Measurements from ENCODE around the gene IQGAP3. TPM values are rescaled to one million over a fixed set of nuclear protein-coding genes. Genes with fewer than 3 reads are reported as not detected.

The IQGAP3 gene
- total and polyA plus RNA-seq, 9 donors, result 0.05 to 1.2 (median 0.30) TPM; not detected in 1

DNA sequence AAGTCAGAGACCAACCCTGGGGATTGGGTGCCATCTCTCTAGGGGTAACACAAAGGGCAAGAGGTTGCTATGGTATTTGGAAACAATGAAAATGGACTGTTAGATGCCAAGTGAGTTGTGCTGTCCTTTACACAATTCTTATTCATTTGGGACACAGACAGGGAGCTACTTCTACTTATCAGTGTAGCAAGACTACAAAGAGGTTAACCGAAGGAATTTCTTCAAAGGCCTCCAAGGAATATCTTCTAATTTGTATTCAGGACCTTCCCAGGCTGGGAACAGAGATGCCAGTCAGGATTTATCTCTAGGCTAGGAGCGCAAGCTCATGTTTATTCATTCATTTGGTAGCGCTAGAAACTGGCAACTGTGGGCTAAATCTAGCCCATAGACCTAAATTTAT, 21.8 kb upstream of the IQGAP3 start:
- intact Hi-C loops (cut with DNase I), result loop anchor here in 1 of 4 donors (5.0 kb wide), 1 partner anchor 137 kb away; no protein-coding TSS in a partner anchor
- no peaks in the 10 kb centered on the region for H3K9me3 ChIP-seq
- DNase-seq, result no peak
- no peaks in the 10 kb centered on the region for H3K4me1 ChIP-seq (ENCODE audit: insufficient read depth)
- no peaks in the 10 kb centered on the region for H3K27me3 ChIP-seq
- H3K4me3 ChIP-seq, result no peak overlapping the region
- no peak overlapping the region for H3K27ac ChIP-seq
- TF ChIP-seq POLR2A (IDR thresholded peaks at IDR 0.05) (no peak), EP300 (IDR thresholded peaks at IDR 0.05) (no peak)
- TF ChIP-seq, protein P1, sequence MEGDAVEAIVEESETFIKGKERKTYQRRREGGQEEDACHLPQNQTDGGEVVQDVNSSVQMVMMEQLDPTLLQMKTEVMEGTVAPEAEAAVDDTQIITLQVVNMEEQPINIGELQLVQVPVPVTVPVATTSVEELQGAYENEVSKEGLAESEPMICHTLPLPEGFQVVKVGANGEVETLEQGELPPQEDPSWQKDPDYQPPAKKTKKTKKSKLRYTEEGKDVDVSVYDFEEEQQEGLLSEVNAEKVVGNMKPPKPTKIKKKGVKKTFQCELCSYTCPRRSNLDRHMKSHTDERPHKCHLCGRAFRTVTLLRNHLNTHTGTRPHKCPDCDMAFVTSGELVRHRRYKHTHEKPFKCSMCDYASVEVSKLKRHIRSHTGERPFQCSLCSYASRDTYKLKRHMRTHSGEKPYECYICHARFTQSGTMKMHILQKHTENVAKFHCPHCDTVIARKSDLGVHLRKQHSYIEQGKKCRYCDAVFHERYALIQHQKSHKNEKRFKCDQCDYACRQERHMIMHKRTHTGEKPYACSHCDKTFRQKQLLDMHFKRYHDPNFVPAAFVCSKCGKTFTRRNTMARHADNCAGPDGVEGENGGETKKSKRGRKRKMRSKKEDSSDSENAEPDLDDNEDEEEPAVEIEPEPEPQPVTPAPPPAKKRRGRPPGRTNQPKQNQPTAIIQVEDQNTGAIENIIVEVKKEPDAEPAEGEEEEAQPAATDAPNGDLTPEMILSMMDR (IDR thresholded peaks at IDR 0.05), result no peak
- 49 to 62% (median 54%) methylated on average over 3 of the region's 3 CpGs for WGBS, 3 donors
- H3K36me3 ChIP-seq, result no peaks in the 10 kb centered on the region

DNA sequence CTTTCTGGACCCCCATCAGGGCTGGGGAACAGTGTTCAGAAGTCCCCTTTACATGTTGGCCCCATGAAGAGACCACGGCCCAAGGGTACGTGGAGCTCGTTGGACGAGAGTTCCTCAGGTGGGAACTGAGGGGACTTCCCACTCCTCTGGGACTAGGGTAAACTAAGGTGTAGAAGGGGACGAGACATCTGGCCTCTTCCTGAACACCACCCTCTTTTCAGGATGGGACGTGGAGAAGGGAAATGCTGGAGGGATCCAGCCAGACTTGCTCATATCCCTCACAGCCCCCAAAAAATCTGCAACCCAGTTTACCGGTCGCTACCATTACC, 21.3 kb upstream of the IQGAP3 start:
- H3K4me3 ChIP-seq, result no peak overlapping the region
- no peaks in the 10 kb centered on the region for H3K36me3 ChIP-seq
- TF ChIP-seq POLR2A (IDR thresholded peaks at IDR 0.05) (no peak), EP300 (IDR thresholded peaks at IDR 0.05) (no peak)
- TF ChIP-seq, protein P1 (IDR thresholded peaks at IDR 0.05), result no peak
- WGBS, 3 donors, result 85 to 88% (median 87%) methylated on average over 8 of the region's 8 CpGs
- intact Hi-C loops (cut with DNase I), result loop anchor here in 1 of 4 donors (5.0 kb wide), 1 partner anchor 136 kb away; no protein-coding TSS in a partner anchor
- H3K9me3 ChIP-seq, result no peaks in the 10 kb centered on the region
- DNase-seq, result no peak
- H3K27ac ChIP-seq, result no peak overlapping the region
- H3K27me3 ChIP-seq, result no peaks in the 10 kb centered on the region
- no peaks in the 10 kb centered on the region for H3K4me1 ChIP-seq (ENCODE audit: insufficient read depth)

DNA sequence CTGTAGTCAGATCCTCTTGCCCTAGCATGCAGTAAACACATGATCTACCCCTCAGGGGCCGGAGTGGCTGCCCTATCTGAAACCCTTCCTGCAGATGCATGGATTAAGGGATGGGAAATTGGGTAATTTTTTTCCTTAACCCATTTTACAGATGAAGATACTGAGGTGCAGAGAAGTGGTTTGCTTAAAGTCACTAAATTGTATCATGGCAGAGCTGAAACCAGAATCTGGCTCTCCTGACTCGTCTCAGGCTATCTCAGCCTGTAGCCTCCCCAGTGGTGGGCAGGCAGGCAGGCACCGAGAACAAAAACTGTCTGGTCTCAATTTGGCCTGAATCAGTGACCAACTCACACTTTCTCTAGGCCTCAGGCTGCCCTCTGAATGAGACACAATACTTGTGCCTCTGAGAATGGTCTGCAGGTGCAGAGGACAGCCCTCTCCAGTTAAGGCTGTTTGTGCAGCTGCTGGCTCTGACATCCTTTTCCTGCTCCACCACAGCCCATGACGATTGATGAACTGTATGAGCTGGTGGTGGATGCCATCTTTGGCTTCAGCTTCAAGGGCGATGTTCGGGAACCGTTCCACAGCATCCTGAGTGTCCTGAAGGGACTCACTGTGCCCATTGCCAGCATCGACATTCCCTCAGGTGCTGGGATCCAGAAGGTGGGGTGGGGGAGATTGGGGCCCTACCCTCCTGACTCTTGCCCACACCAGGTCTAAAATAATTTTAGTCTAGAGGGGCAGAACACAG, 20.7 kb upstream of the IQGAP3 start:
- no peaks in the 10 kb centered on the region for H3K27me3 ChIP-seq
- H3K36me3 ChIP-seq, result no peaks in the 10 kb centered on the region
- H3K27ac ChIP-seq, result no peak overlapping the region
- no peaks in the 10 kb centered on the region for H3K9me3 ChIP-seq
- DNase-seq, result no peak
- 75 to 84% (median 78%) methylated on average over 8 of the region's 8 CpGs for WGBS, 3 donors
- no peaks in the 10 kb centered on the region for H3K4me1 ChIP-seq (ENCODE audit: insufficient read depth)
- no peak for TF ChIP-seq EP300 (IDR thresholded peaks at IDR 0.05)
- TF ChIP-seq, protein P1 (IDR thresholded peaks at IDR 0.05), result no peak
- no peak for TF ChIP-seq POLR2A (IDR thresholded peaks at IDR 0.05)
- intact Hi-C loops (cut with DNase I), result loop anchor here in 1 of 4 donors (5.0 kb wide), 1 partner anchor 136 kb away; no protein-coding TSS in a partner anchor
- H3K4me3 ChIP-seq, result no peak overlapping the region

DNA sequence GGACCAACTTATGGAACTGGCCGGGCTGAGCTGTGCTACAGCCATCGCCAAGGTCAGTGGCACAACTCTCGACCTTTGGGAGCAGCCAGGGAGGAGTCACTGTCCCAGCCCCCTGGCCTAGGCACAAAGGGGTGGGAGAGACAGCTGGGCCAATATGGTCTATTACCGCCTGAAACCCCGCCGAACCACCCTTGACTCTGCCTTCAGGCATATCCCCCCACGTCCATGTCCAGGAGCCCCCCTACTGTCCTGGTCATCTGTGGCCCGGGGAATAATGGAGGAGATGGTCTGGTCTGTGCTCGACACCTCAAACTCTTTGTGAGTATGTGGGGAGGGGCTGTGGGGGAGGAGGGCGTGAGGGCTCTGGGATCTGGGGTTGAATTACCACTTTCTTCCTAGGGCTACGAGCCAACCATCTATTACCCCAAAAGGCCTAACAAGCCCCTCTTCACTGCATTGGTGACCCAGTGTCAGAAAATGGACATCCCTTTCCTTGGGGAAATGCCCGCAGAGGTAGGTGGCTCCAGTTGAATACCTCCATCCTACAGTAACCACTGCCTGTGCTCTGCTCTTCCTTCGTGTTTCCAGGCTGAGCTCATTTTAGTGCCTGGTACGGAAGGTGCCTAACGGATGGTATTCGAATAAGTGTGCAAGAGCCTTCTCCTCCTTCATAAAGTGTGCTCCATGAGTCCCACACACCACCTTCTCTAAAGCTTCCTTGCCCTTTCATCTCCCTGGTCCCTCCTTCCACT, 20.0 kb upstream of the IQGAP3 start:
- Histone ChIP-seq H3K27ac (peak overlapping the region; percentile 59 to 71), H3K4me1 (ENCODE audit: insufficient read depth) (no peaks in the 10 kb centered on the region), H3K36me3 (no peaks in the 10 kb centered on the region), H3K4me3 (peak overlapping the region; percentile 51), H3K27me3 (no peaks in the 10 kb centered on the region), H3K9me3 (no peaks in the 10 kb centered on the region)
- DNase-seq, result no peak
- intact Hi-C loops (cut with DNase I), result loop anchor here in 1 of 4 donors (5.0 kb wide), 1 partner anchor 135 kb away; no protein-coding TSS in a partner anchor
- TF ChIP-seq, protein P1 (IDR thresholded peaks at IDR 0.05), result no peak
- TF ChIP-seq POLR2A (IDR thresholded peaks at IDR 0.05) (no peak), EP300 (IDR thresholded peaks at IDR 0.05) (no peak)
- WGBS, 3 donors, result 30 to 35% (median 31%) methylated on average over 16 of the region's 16 CpGs

All from ovary (tissue), 9 donors.